HG02943 (cell line): Measurements from ENCODE around the gene CADM1.

Experiments
- ATAC-seq: cut with Tn5 transposase; IDR thresholded peaks from one replicate; pipeline ENCODE4 v1.9.1; 2021; ENCODE audit warnings: mild to moderate bottlenecking, low read depth, moderate library complexity; ENCODE audit not compliant: unreplicated experiment

The CADM1 gene

DNA sequence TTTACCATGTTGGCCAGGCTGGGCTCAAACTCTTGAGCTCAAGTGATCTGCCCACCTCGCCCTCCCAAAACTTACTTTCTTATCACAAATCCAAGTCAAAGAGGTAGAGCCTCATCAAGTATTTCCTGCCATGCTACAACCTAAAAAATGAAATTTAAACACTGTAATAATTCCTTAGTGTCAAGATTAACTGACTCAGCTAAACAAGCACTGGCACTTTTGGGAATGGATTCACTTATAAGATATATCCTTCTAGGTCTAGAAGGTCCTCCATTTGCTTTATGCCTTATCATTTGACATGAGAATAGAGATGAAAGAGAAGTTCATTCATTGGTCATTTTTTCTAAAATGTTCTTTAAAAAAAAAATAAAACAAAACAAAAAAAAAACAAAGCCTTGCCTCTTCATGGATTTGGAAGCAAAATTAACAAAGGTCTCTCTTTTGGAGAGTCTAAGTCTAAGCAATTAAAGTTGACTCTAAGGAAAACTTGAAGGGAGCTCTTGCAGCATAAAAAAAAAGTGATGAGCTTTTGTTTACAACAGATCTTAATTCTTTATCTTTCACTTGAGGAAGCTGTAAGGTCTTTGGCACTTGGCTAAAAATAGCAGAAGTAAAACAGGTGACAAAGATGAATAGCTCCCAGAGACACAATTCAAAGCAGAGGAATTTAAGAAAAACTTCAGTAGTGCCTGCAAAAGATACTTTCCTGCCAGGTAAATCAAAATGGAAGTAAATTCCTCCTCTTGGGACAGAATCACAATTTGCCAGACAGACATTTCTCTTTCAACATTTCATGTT, 50.3 kb downstream of the CADM1 start:
- no peak for ATAC-seq

DNA sequence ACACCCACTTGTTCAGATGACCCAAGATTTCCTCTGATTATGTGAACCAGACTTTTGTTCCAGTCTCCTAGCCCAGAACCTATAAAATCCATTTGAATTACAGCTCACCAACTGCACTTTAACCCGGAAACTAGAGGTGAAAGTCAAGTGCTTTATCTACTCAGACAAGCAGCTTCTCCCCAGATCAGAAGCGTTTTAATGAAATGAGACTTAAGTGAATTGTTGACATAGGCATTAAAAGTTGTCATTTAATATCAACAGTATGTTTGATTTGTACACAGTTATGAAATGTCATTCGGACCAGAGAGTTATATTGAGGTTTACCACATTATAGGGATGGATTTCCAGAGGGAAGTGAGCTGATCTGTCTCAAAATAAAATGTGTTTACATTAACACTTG, 52.0 kb downstream of the CADM1 start:
- no peak for ATAC-seq

DNA sequence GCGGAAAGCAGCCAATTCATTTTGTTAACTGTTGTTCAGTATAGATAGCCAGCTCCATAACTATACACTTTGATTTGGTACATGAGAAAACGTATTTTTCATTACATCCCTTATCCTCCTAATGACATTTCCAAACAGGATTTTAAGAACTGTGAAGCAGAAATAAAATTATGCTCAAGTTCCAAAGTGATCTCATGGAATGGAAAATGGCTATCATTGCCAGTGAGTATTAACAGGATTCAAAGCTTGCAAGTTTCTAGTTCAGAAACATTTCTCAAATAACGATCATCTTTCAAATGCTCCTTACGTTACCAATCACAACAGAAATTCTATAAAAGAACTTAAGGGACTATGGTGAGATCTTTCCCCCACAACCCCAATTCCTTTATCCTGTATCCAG, 53.7 kb downstream of the CADM1 start:
- ATAC-seq = no peak

DNA sequence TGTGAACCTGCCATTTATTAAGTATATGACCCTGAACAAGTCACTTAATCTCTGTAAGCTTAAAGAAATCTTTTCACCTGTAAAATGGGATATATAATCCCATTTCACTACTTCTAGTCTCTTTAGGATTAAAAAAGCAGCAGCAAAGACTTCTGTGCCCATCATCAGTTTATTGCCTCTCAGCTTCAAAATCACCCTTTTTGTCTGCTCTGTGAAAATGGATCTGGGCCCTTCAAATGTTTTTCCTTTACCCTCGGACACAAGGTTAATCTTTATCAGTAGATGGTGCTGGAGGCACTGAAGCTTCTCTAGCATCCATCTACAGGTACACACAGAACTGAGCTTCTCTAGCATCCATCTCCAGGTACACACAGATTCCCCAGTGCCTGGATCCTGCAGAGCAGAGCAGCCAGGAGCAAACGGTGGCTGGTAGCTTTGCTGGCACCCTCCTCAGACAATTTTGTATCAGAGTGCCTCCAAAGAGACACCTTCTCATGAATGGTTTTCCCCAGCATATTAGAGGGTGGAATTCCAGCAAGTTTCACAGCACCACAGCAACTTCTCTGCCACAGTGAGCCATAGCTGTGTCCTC, 56.8 kb downstream of the CADM1 start:
- ATAC-seq = no peak

DNA sequence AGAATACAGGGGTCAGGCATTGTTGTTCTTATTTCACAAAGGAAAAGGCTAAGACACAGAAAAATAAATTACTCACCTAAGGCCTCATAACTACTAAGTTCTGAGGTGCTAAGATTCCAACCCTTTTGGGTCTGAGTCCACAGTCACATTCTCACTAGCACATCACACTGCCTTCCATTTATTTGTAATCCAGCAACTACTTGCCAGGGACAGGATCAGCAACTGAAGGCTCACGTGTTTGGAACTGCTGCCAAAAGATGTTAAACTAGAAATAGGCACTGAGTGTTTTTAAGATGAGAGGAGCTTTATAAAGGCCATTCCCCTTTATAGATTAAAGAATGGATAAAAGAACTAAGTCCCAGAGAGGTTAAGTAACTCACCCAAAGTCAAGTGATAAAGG, 58.0 kb downstream of the CADM1 start:
- no peak for ATAC-seq

DNA sequence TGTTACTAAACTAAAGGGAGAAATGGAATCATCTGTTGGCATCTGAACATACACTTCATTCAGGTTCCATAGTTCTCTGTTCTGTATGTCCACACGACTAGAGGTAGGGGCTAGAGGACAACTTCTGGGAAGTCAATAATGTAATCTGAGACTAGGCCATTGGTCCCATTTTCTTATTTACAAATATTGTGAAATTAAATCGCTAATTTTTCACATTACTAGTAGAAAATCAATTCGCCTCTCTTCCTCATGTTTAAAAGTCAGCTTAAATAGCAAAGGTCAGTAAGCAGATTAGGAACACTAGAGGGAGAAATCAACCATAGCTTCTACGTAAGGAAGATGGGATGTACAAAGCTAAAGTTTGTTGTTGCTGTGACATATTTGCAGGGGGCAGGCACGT, 59.7 kb downstream of the CADM1 start:
- no peak for ATAC-seq

DNA sequence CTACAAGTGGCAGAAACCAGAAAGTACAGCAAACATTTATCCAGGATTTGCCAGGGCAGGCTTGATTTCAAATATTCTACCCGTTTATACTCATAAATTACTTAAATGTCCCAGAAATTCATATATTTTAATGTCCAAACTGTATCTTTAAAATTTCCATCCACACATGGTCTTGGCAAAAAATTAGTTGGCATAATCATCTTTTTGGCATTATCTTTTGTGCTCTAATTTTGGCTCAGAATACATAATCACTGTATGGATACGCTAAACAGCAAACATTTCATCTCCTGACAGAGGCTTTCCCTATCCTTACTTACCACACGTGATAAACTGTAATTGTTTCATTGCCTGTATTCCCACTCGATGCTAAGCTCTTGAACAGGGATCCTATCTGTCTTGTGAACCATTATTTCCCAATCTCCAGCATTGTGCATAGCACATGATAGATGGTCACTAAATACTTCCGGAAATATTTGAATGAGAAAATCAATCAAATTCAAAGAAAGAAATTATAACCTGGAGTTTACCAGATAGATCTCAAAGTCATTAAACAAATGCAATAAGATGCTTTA, 64.2 kb downstream of the CADM1 start:
- no peak for ATAC-seq

DNA sequence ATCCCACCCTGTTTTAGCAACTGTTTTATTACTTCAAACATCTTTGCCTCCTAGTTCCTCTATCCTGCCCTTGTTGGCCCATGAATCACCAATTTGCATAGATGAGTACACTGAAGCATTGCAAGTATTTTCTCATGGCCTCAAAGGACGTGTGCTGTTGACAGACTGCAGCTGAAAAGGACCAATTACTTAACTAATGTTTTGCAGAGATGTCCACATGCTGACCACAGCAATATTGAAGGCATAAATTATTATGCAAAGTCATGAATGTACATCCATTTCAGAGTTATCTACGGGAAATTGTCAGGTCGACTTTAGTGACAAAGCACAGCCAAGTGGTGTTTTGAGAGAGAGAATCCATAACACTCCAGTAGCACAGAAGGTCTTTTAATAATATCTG, 64.8 kb downstream of the CADM1 start:
- ATAC-seq = no peak

DNA sequence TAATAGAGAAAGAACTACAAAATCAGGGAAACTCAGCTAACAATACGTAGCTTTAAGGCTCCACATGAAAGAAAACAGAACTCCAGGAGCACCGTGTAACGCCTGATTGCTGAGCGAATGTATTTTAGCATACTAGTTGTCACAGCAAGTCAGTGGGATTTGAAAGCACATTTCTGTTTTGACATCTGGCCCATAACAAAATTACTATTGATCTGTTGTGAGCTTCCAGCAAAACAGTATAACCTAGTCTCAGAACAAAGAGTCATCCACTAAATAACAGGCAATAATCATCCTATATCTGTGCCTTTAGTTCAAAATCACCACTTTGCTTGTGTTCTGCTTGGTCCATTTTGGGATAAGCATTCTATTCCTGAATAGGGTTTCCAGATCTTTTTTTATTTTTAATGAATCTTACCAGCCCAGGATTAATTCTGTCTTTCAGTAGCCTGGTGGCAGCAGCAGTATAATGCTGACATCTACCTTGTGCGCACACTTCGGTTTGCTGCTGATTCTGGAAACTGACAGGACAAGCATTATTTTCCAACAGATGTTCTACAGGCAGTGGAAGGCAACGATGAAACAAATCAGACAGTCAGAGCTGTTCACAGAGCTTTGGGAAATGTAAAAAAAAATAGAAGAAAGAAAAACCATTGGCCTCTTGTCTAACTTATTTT, 66.2 kb downstream of the CADM1 start:
- ATAC-seq = no peak

DNA sequence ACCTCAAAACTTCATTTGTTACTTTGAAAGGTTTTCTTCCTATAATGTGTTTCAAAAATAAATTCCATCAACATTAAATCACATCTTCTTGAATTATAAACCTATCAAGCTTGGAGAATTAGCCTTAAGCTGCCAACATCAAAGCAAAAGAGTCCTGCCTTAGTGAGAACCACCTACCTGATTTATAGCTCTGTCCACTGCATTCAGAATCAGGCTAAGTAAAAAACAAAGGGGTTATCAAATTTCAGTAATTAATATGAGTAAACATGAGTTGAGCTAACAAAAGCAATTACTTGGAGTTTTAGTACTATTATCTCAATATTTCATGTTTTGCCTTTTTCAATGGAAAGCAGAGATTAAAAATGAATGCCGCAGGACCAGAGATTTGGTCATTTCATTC, 73.9 kb downstream of the CADM1 start:
- no peak for ATAC-seq

DNA sequence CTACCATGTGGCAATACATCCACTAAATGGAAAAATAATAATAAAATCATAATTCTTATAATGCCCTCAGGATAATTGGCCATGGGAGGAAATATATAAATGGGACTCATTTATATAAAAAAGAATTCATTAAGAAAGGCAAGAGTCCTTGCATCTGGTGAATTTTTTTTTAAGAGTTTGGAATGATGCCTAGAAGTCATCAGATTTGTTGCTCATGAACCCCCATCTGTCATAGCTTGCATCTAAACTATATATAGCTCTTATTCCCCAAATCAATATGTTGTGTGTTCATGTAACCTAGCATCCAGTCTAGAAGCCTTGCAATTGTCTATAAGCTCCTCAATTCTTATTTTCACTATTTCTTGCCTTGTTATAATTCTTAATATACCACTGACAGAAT, 75.9 kb downstream of the CADM1 start:
- ATAC-seq = no peak

DNA sequence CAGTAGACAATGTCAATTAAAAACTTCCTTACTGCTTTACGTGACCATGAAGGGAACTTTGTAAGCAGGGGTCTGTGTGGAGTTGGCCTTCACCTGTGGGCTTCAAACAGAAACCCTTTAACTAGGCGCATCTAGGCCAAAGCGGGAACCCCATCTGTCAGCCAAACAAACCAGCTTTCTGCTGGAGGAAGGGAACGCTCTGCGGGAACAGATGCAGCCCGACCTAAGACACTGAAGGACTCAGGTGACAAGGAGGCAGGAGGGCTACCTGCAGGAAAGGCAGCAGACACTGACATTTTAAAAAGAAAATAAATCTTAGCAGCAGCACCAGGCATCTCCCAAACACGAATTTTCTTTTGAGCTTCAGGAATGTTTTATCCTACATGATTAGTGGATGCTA, 78.4 kb downstream of the CADM1 start:
- no peak for ATAC-seq

DNA sequence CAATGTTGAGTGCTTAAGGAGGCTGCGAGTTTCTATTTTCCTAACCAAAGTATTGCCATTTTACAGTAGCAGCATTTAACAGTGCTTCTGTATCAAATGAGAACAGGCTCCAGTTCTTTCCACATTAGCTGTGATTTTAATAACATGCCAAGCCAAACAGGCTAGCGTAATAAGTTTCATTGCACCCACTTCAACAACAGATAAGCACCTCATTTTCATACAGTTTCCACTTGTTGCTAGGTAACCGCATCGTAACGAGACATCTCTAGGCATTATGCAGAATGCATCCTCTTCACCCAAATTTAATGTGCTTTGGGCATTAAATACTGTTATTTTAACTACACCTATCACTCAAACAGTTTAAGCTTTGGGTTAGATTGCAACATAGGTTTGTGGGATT, 79.0 kb downstream of the CADM1 start:
- ATAC-seq = no peak

DNA sequence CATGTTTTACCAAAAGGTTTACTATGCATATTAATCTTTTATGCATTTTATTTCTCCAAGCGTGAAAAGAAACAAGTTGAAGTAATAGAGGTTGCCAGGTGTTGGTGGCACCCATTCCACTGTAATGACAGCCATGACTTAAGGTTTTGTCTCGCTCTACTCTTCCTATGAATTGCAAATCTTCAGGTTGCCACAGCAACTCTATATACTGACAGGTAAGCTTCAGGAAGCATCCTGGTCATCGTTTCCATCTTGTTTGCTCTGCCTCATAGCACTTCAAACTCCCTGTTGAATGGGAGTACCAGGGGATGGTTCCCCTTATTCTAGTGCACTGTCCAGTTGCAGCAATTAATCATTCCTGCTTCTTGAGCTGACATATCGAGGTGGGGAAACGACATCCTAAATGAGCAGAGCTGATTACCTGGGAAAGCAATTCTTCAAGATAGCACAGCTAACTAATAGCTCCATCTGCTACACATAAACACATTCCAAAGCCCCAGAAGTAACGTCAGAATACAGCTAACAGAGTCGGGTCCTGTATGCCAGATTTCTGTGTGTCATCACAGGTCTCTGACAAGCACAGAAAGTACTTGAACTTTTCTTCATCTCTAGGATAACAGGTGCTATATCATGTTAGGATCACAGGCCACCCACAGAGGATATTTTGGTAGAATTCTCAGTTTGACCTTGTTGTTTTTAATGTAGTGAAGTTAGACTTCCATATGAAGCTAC, 80.3 kb downstream of the CADM1 start:
- ATAC-seq = no peak

DNA sequence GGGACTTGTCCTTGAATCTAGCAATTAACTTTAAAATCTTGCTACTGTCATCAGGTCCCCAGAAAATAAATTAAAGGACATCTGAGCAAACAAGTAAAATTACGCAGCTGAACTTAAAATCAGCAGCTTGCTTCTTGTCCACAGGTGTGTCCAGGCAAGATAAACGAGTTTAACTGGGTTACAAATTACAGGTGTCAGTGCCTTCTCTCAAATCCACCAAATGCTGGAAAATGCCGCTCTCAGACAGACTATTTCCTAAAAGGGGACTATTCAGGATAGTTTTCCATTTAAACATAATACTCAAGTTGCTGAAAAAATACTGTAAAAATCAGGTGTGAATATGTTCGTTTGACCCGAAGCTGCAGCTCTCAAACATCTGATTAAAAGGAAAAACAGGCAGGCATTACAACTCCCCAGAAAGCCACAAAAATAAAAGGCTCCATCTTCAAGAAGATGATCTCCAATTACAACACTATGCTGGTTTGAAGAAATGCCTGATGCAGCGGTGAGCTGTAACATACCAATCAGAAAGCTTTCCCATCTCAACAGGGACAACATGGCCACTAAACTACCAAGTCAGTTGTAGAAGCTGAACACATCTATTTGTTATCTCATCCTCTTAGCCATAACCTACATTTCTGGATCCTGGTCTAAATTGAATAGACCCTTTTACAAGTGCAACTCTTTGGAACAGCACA, 82.1 kb downstream of the CADM1 start:
- ATAC-seq = no peak

DNA sequence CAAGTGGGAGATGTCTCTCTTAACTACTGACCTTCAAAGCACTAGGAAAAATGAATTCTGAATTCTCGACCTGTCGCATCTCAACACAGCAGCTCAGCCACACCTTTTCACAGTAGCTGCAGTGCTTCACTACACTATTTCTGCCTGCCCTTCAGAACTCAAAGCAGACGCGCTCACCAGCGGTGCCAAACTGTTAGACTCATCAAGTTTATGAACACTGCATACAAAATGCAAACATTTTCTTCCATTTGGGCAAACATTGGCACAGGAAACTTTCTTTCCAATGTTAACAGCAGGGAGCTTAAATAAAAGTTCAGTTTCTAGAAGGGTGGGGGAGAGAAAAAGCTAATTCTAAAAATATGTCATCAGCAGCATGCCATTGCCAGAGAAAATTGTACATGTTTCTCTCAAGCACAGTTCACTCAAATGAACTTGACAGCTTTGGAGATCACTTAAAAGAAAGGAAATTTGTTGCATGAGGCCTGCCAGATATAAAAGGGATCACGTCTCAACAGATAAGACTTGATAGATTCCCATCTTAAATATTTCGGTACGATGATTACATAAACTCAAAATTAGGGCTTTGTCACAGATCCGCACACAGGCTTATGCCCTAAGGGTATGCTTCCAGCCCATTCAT, 82.7 kb downstream of the CADM1 start:
- ATAC-seq = no peak

DNA sequence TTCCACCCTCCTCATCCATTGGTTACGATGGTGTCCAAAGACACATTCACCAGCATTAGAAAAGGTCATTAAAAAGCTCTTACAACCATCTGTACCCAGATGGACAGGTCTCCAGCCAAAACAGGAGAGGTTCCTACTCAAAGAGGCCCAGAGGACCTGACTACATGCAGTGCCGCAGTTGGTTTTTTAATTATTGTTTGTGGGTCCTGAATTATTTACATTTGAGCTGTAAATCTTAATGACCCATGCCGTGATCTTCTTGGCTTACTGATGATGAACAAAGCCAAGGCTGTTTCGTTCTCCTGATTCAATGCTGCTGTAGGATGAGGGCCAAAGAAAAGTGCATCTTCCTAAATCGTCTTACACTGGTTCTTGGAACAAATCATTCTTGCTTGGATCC, 83.7 kb downstream of the CADM1 start:
- no peak for ATAC-seq

DNA sequence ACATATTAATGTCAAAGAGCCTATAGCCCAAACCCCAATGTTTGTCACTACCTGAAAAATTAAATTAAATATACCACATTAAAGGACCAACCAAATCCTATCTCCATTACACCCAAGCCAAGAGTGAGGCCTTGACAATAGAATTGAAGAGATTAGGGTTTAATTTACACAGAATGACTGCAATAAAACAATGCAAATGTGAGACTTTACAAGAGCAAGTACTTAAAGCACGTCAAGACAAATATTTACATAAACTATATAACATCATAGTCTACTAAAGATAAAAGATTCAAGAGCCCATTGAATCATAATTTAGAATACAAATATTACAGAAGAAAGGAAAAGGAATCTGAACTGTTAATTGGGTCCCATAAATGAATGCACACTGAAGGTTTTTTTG, 85.6 kb downstream of the CADM1 start:
- no peak for ATAC-seq

DNA sequence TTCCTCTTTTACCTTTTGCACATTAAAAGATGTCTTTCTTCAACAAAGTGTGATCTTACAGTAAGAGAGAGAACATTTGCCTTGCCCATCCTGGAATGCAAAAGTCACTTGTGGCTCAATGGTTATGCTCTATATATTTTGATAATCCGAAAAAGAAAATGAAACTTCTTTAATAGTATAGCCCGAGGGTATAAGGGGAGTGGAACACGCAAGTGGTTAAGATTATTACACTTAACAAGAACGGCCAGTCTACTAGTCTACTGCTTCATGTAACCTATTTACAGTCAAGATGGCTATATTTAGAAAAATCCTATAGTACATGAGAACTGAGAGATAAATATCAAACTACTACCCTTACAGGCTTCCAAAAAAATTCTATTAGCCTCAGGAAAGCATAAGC, 86.1 kb downstream of the CADM1 start:
- no peak for ATAC-seq

DNA sequence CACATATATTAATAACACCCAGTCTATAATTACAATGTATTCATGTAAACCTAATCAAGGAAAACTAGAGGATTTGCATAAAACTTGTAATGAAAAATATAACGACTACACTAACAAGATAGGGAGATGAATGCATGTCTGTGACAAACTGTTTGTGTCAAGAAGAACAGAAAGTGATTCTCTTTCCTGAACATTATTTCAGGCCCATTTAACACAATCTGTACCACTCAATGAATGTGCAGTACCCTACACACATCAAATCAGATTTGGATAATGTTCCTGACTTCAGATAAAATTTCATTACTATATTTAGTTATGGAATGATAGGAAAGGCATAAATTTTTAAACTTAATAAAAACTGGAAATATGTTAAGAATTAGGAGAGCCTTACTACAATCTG, 93.1 kb downstream of the CADM1 start:
- no peak for ATAC-seq
